SK-N-MC (cell line): ENCODE data around the gene CFAP61.
"Not testable (repeated sequence)": the region's sequence is repeated elsewhere in the genome, so short reads cannot be mapped to it uniquely, and the experiment has no call there.

Source experiments
- DNase-seq: peaks from one replicate; pipeline ENCODE4 v3.0.0-alpha.2; 2011; ENCODE audit warnings: low read depth, low spot score
- H3K27ac ChIP-seq: fragments of 200-600 bp; sonication (generic); 2 replicates; pipeline ENCODE4 v1.5.1; 2016; ENCODE audit warnings: mixed run types
- H3K36me3 ChIP-seq: fragments of 200-600 bp; sonication (generic); 2 replicates; pipeline ENCODE4 v1.6.1; 2017; ENCODE audit warnings: antibody characterized with exemption, low read length, mixed read lengths; ENCODE audit not compliant: insufficient read depth
- H3K4me3 ChIP-seq: fragments of 200-600 bp; sonication (generic); 2 replicates; pipeline ENCODE4 v1.5.1; 2016
- H3K9ac ChIP-seq: fragments of 200-600 bp; sonication (generic); 2 replicates; pipeline ENCODE4 v1.8.0; 2017; ENCODE audit warnings: mixed run types, mixed read lengths; ENCODE audit not compliant: insufficient read length
- H3K9me3 ChIP-seq: fragments of 200-600 bp; sonication (generic); 2 replicates; pipeline ENCODE4 v1.6.1; 2017; ENCODE audit warnings: low read depth, mild to moderate bottlenecking, antibody characterized with exemption, low read length, moderate library complexity, mixed read lengths
- EZH2 ChIP-seq: fragments of 200-600 bp; sonication (generic); IDR thresholded peaks from one replicate; pipeline ENCODE4 v1.6.1; 2017; ENCODE audit warnings: antibody characterized with exemption
- FOXP2 ChIP-seq: optimal IDR thresholded peaks from 2 replicates; pipeline ENCODE3; 2011; ENCODE audit warnings: mild to moderate bottlenecking, moderate library complexity; ENCODE audit not compliant: insufficient read depth; ENCODE audit errors: extremely low read length, control extremely low read depth
- POLR2AphosphoS5 ChIP-seq: IDR thresholded peaks from 2 replicates; pipeline ENCODE4 v1.6.1; 2012; ENCODE audit warnings: mild to moderate bottlenecking, low read depth, low read length, borderline replicate concordance

The CFAP61 gene

DNA sequence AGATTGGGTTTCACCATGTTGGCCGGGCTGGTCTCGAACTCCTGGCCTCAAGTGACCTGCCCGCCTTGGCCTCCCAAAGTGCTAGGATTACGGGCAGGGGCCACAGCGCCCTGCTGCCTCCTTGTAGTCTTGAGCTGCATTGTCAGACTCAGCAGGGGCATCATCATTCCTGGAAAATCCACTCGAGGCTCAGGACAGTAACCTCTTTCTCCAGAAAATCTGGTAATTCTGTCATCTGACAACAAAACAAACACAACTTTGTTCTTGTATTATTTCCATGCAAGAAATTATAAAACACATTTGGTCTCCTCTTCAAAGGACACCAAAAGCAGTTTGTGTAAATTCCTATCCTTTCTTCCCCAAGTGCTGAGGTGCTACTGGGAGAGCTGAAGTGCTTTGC lies 178.4 kb downstream of the CFAP61 start:
- no peaks in the 10 kb centered on the region for H3K36me3 ChIP-seq
- no peak overlapping the region for H3K9ac ChIP-seq
- DNase-seq, result no peak
- TF ChIP-seq EZH2, result no peak
- TF ChIP-seq POLR2AphosphoS5, result no peak
- no peak for TF ChIP-seq FOXP2
- H3K9me3 ChIP-seq, result no peaks in the 10 kb centered on the region
- no peak overlapping the region for H3K4me3 ChIP-seq
- no peak overlapping the region for H3K27ac ChIP-seq

DNA sequence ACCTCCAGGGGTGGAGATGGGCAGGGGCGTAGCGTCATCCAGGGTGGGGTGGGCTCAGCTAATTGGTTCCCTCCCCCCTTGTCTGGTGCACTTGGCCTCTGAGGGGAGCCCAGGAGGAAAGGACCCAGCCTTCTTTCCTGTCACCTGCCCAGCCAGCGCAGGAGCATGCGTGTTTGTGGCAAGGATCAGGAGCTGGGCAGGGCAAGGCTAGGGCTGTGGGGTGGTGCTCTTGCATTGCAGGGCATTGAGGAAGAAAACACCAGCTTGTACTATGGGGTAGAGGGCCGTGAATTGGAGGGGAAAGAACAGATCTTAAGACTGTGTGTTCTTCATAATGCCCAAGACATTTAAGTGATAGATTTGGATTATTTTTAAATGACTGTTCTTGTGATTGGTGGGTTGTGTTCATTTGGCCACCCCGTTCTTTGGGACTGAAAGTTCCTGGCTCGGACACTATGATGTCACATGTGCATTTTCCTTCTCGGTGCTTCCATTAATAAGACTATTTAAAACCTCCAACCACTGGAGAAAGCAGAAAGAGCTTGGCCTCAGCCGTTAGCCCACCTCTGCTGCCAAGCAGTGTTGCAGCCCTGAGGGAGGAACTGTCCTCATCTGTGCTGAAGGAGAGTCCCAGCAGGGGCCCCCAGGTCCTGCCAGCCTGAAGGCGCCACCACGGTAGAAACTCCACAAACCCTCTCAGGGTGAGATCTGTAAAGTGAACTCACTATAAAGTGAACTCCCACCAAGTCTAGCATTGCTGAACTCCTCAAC lies 179.4 kb downstream of the CFAP61 start:
- no peak overlapping the region for H3K9ac ChIP-seq
- no peak for TF ChIP-seq POLR2AphosphoS5
- no peak for TF ChIP-seq FOXP2
- TF ChIP-seq EZH2, result no peak
- H3K27ac ChIP-seq, result no peak overlapping the region
- no peaks in the 10 kb centered on the region for H3K36me3 ChIP-seq
- DNase-seq, result no peak
- H3K9me3 ChIP-seq, result no peaks in the 10 kb centered on the region
- no peak overlapping the region for H3K4me3 ChIP-seq

DNA sequence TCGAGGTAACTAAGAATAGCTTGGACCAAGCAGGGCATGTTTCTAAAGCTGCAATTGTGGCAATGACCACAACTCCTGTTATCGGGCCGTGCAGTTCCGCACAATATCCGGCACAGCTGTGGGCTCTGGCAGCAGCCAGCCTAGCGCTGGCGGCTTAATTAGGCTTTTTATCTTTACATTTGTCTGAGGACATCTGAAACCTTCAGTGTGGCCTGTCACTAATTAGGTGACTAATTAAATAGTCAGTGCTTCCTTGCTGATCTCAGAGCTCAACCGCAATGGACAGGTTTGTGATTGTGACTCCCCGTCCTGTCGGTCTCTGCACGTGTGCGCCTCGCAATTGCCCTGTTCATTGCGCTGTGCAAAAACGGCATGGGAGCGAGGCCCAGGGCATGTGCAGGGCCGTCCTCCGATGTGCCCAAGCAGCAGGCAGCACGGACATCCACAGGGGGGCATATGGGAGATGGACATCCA lies 180.7 kb downstream of the CFAP61 start:
- TF ChIP-seq FOXP2 (no peak), EZH2 (no peak), POLR2AphosphoS5 (no peak)
- no peaks in the 10 kb centered on the region for H3K36me3 ChIP-seq
- H3K27ac ChIP-seq, result no peak overlapping the region

GRCh38 chr20:20235681-20236080 lies 183.3 kb downstream of the CFAP61 start:
- Histone ChIP-seq H3K36me3 (no peaks in the 10 kb centered on the region), H3K9me3 (no peaks in the 10 kb centered on the region), H3K9ac (no peak overlapping the region), H3K27ac (no peak overlapping the region), H3K4me3 (no peak overlapping the region)
- no peak for DNase-seq
- TF ChIP-seq POLR2AphosphoS5, result no peak

More for the DNA sequence above, 180.7 kb downstream of the CFAP61 start:
- Histone ChIP-seq H3K9me3 (no peaks in the 10 kb centered on the region), H3K9ac (no peak overlapping the region), H3K4me3 (no peak overlapping the region)
- no peak for DNase-seq

DNA sequence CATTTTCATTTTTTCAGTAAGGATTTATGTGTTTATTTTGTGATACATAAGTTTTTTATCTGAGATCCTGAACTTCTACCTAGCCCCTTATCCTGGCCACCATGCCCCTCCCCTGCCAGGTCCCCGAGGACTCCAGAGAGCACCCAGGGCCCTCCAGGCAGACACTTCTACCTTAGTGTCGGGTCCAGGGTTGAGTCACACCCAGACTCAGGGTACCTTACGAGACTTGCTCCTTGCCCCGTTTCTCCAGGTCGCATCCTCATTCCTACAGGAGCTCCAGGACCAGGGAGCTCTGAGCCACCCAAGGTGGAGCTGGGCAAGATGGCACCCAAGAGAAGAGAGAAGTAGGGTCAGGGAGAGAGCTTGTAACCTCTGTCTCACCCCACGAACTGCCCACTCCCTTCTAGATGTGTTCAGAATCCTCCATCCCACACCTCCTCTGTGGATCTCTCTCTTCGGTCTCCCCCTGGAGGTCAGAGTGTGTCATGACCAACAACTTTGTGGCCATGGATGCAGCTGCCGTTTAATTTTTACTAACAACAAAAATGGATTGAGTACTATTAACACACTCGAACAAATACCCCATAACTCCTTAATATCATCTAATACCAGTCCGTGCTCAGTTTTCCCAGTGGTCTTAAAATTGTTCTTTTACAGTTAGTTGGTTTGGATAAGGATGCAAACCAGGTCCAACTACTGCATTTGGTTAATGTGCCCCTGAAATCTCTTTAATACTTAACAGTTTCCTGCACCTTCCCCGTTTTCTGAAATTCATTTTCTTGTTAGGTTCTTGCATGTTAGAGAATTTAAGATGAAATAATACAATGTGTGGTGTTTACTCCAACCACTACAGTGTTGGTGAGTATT lies 185.0 kb downstream of the CFAP61 start:
- H3K36me3 ChIP-seq, result no peaks in the 10 kb centered on the region
- no peak overlapping the region for H3K4me3 ChIP-seq
- no peak for TF ChIP-seq FOXP2
- no peak for TF ChIP-seq POLR2AphosphoS5
- no peak for TF ChIP-seq EZH2
- H3K9me3 ChIP-seq, result no peaks in the 10 kb centered on the region
- DNase-seq, result no peak
- H3K27ac ChIP-seq, result no peak overlapping the region
- H3K9ac ChIP-seq, result no peak overlapping the region

DNA sequence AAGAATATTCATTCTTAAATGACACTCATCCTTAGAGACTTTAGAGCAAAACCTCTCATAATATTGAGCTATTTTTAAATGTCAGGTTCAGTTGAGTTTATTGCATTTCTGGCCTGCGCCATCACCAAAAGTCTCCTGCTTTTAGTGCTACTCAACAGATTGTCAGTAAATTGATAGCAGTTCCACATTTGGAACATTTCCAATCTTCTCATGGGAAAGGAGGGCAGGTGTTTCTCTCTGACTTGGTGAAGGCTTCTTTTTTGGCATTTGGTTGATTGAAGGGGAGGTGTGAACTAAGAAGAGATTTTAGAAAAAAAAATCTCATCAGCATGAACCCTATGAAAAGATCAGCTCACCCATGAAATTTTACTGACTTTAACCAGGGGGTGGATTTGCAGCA lies 189.6 kb downstream of the CFAP61 start:
- H3K36me3 ChIP-seq, result no peaks in the 10 kb centered on the region
- DNase-seq, result no peak
- H3K4me3 ChIP-seq, result no peak overlapping the region
- no peak overlapping the region for H3K9ac ChIP-seq
- H3K27ac ChIP-seq, result no peak overlapping the region
- H3K9me3 ChIP-seq, result no peaks in the 10 kb centered on the region
- TF ChIP-seq EZH2 (no peak), POLR2AphosphoS5 (no peak), FOXP2 (no peak)

- H3K9ac ChIP-seq, H3K4me3 ChIP-seq, H3K36me3 ChIP-seq, H3K27ac ChIP-seq, H3K9me3 ChIP-seq, DNase-seq: not testable (repeated sequence)
Observed at GRCh38 chr20:20244384-20244783, 192.1 kb downstream of the CFAP61 start.

GRCh38 chr20:20246996-20247633 lies 194.8 kb downstream of the CFAP61 start:
- TF ChIP-seq FOXP2 (no peak), EZH2 (no peak), POLR2AphosphoS5 (no peak)
- DNase-seq, result no peak
- Histone ChIP-seq H3K27ac (no peak overlapping the region), H3K36me3 (no peaks in the 10 kb centered on the region), H3K4me3 (no peak overlapping the region), H3K9ac (no peak overlapping the region), H3K9me3 (no peaks in the 10 kb centered on the region)
